HepG2 (cell line): Measurements from ENCODE around the gene REM2. TPM values are rescaled to one million over a fixed set of nuclear protein-coding genes. Genes with fewer than 3 reads are reported as not detected.
A peak's percentile ranks its signal among the peaks of the same experiment; 100 is the strongest.

Experiments
- ARHGAP35 ChIP-seq: sonication (generic); formaldehyde crosslinking; IDR thresholded peaks from 2 replicates; pipeline ENCODE4 v1.9.0; 2022; ENCODE audit warnings: mild to moderate bottlenecking, inconsistent platforms, moderate library complexity, missing genetic modification reagents, borderline replicate concordance
- EED ChIP-seq: sonication (generic); formaldehyde crosslinking; IDR thresholded peaks from 2 replicates; pipeline ENCODE4 v1.5.0; 2020; ENCODE audit warnings: mild to moderate bottlenecking, missing genetic modification reagents
- ETV6 ChIP-seq: sonication (generic); formaldehyde crosslinking; conservative IDR thresholded peaks from 2 replicates; pipeline ENCODE4 v1.4.0; 2020; ENCODE audit warnings: missing genetic modification reagents
- HOXA7 ChIP-seq: sonication (generic); formaldehyde crosslinking; IDR thresholded peaks from 2 replicates; pipeline ENCODE4 v1.8.1; 2022; ENCODE audit warnings: mild to moderate bottlenecking, missing genetic modification reagents, moderate library complexity
- LCORL ChIP-seq, 2 experiments: fragments of 450-650 bp in 1 of 2; sonication (generic) in 1 of 2; formaldehyde crosslinking in 1 of 2; IDR thresholded peaks; 2 replicates each; pipeline versions ENCODE4 v1.5.0 to v1.6.1; 2017 to 2020; ENCODE audit warnings: antibody characterized with exemption in 1 of 2, missing genetic modification reagents in 1 of 2
- MAFG ChIP-seq: sonication (generic); formaldehyde crosslinking; IDR thresholded peaks from 2 replicates; pipeline ENCODE4 v1.5.1; 2020; ENCODE audit warnings: mild to moderate bottlenecking, missing genetic modification reagents
- PBX2 ChIP-seq: IDR thresholded peaks from 2 replicates; pipeline ENCODE4 v1.6.1; 2016; ENCODE audit warnings: control low read depth
- POLR2A ChIP-seq, 2 experiments: IDR thresholded peaks; 2 replicates each; pipeline ENCODE4 v1.6.1; 2011; ENCODE audit warnings: low read depth in 2 of 2, low read length in 2 of 2, mild to moderate bottlenecking in 1 of 2, moderate library complexity in 1 of 2; ENCODE audit not compliant: insufficient read depth in 1 of 2
- RARA ChIP-seq: IDR thresholded peaks from 2 replicates; pipeline ENCODE4 v1.6.1; 2016; ENCODE audit warnings: missing genetic modification reagents, missing compliant biosample characterization
- RARG ChIP-seq: sonication (generic); formaldehyde crosslinking; IDR thresholded peaks from 2 replicates; pipeline ENCODE4 v1.4.0; 2020; ENCODE audit warnings: low read depth, mild to moderate bottlenecking, missing genetic modification reagents
- RBM39 ChIP-seq: fragments of 200-400 bp; formaldehyde crosslinking; IDR thresholded peaks from one replicate; pipeline ENCODE4 v1.6.1; 2018; ENCODE audit warnings: antibody characterized with exemption, mild to moderate bottlenecking, low read depth, low read length; ENCODE audit not compliant: poor library complexity, severe bottlenecking
- RXRA ChIP-seq: sonication (generic); formaldehyde crosslinking; IDR thresholded peaks from 2 replicates; pipeline ENCODE4 v1.5.1; 2020; ENCODE audit warnings: missing genetic modification reagents
- SAFB2 ChIP-seq: sonication (generic); formaldehyde crosslinking; IDR thresholded peaks from 2 replicates; pipeline ENCODE4 v1.5.1; 2020; ENCODE audit warnings: missing genetic modification reagents, low read depth, mild to moderate bottlenecking, borderline replicate concordance
- SP2 ChIP-seq: sonication (generic); formaldehyde crosslinking; IDR thresholded peaks from 2 replicates; pipeline ENCODE4 v1.5.1; 2020; ENCODE audit warnings: mild to moderate bottlenecking, missing genetic modification reagents
- ZNF510 ChIP-seq: sonication (generic); formaldehyde crosslinking; IDR thresholded peaks from 2 replicates; pipeline ENCODE4 v1.4.0; 2020; ENCODE audit warnings: low read depth, mild to moderate bottlenecking, missing genetic modification reagents
- ZNF572 ChIP-seq: sonication (generic); formaldehyde crosslinking; IDR thresholded peaks from 2 replicates; pipeline ENCODE4 v1.5.1; 2020; ENCODE audit warnings: mild to moderate bottlenecking, missing genetic modification reagents
- ZNF670 ChIP-seq: sonication (generic); formaldehyde crosslinking; IDR thresholded peaks from 2 replicates; pipeline ENCODE4 v1.8.0; 2022; ENCODE audit warnings: mild to moderate bottlenecking, missing genetic modification reagents, borderline replicate concordance
- polyA plus RNA-seq, 8 experiments: library from polyadenylated mRNA; depleted of rRNA in 3 of 8; stranded (reverse) in 7 of 8; unstranded in 1 of 8; fragments of >200 nt; fragmentation: Illumina TruSeq in 4 of 8; extraction: Trizol in 4 of 8; gene quantifications; 2 replicates each; pipeline versions ENCODE4 v1.2.1 to v1.2.3, GENCODE V29; 2011 to 2016; ENCODE audit warnings: low read depth in 4 of 8, missing spikeins in 1 of 8, mixed read lengths in 1 of 8; ENCODE audit not compliant: insufficient read depth in 1 of 8
- total RNA-seq, 5 experiments: library from RNA; depleted of rRNA; stranded (reverse); fragments of >200 nt; fragmentation: Illumina TruSeq; extraction: Trizol; gene quantifications; 2 replicates each; pipeline ENCODE4 v1.2.3, GENCODE V29; 2016; ENCODE audit warnings: low read depth in 1 of 5
- TF ChIP-seq, protein P1 (sequence below): sonication (generic); formaldehyde crosslinking; IDR thresholded peaks from 2 replicates; pipeline ENCODE4 v1.9.0; 2021; ENCODE audit warnings: mild to moderate bottlenecking, missing genetic modification reagents
- TF ChIP-seq, protein P2 (sequence below): sonication (generic); formaldehyde crosslinking; IDR thresholded peaks from 2 replicates; pipeline ENCODE4 v1.8.1; 2022; ENCODE audit warnings: mild to moderate bottlenecking, missing genetic modification reagents
- TF ChIP-seq, protein P3 (sequence below): sonication (generic); formaldehyde crosslinking; conservative IDR thresholded peaks from 2 replicates; pipeline ENCODE4 v1.8.0; 2022; ENCODE audit warnings: mild to moderate bottlenecking, moderate library complexity, missing genetic modification reagents

REM2 gene
- total and polyA plus RNA-seq, 2 of the 13 experiments (the other 11 are each of a cell fraction or from before 2014, with no cell fraction given), result 0.20 TPM; not detected in 1

- TF ChIP-seq, protein P1, sequence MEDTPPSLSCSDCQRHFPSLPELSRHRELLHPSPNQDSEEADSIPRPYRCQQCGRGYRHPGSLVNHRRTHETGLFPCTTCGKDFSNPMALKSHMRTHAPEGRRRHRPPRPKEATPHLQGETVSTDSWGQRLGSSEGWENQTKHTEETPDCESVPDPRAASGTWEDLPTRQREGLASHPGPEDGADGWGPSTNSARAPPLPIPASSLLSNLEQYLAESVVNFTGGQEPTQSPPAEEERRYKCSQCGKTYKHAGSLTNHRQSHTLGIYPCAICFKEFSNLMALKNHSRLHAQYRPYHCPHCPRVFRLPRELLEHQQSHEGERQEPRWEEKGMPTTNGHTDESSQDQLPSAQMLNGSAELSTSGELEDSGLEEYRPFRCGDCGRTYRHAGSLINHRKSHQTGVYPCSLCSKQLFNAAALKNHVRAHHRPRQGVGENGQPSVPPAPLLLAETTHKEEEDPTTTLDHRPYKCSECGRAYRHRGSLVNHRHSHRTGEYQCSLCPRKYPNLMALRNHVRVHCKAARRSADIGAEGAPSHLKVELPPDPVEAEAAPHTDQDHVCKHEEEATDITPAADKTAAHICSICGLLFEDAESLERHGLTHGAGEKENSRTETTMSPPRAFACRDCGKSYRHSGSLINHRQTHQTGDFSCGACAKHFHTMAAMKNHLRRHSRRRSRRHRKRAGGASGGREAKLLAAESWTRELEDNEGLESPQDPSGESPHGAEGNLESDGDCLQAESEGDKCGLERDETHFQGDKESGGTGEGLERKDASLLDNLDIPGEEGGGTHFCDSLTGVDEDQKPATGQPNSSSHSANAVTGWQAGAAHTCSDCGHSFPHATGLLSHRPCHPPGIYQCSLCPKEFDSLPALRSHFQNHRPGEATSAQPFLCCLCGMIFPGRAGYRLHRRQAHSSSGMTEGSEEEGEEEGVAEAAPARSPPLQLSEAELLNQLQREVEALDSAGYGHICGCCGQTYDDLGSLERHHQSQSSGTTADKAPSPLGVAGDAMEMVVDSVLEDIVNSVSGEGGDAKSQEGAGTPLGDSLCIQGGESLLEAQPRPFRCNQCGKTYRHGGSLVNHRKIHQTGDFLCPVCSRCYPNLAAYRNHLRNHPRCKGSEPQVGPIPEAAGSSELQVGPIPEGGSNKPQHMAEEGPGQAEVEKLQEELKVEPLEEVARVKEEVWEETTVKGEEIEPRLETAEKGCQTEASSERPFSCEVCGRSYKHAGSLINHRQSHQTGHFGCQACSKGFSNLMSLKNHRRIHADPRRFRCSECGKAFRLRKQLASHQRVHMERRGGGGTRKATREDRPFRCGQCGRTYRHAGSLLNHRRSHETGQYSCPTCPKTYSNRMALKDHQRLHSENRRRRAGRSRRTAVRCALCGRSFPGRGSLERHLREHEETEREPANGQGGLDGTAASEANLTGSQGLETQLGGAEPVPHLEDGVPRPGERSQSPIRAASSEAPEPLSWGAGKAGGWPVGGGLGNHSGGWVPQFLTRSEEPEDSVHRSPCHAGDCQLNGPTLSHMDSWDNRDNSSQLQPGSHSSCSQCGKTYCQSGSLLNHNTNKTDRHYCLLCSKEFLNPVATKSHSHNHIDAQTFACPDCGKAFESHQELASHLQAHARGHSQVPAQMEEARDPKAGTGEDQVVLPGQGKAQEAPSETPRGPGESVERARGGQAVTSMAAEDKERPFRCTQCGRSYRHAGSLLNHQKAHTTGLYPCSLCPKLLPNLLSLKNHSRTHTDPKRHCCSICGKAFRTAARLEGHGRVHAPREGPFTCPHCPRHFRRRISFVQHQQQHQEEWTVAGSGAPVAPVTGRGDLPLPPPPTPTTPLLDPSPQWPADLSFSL, result no peak
- TF ChIP-seq, protein P2, sequence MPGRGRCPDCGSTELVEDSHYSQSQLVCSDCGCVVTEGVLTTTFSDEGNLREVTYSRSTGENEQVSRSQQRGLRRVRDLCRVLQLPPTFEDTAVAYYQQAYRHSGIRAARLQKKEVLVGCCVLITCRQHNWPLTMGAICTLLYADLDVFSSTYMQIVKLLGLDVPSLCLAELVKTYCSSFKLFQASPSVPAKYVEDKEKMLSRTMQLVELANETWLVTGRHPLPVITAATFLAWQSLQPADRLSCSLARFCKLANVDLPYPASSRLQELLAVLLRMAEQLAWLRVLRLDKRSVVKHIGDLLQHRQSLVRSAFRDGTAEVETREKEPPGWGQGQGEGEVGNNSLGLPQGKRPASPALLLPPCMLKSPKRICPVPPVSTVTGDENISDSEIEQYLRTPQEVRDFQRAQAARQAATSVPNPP (CRISPR knock-in tag), result no peak
- TF ChIP-seq ZNF510 (CRISPR knock-in tag) (no peak), RARG (no peak), ETV6 (CRISPR knock-in tag) (no peak), RXRA (CRISPR knock-in tag) (no peak; the same call in 1 of the 2 replicates), MAFG (CRISPR knock-in tag) (no peak), ZNF670 (no peak), ARHGAP35 (no peak), POLR2A (IDR thresholded peaks at IDR 0.05; ENCODE audit: insufficient read depth in 1 of 2, low read depth in 2 of 2, low read length in 2 of 2) (no peak), RBM39 (no peak), EED (CRISPR knock-in tag) (no peak), ZNF572 (CRISPR knock-in tag) (no peak), RARA (no peak), PBX2 (no peak), HOXA7 (CRISPR knock-in tag) (no peak), SAFB2 (CRISPR knock-in tag) (no peak), SP2 (CRISPR knock-in tag) (no peak), LCORL (IDR thresholded peaks at IDR 0.05) (no peak), LCORL (CRISPR knock-in tag; IDR thresholded peaks at IDR 0.05) (peak; percentile 92)
- TF ChIP-seq, protein P3, sequence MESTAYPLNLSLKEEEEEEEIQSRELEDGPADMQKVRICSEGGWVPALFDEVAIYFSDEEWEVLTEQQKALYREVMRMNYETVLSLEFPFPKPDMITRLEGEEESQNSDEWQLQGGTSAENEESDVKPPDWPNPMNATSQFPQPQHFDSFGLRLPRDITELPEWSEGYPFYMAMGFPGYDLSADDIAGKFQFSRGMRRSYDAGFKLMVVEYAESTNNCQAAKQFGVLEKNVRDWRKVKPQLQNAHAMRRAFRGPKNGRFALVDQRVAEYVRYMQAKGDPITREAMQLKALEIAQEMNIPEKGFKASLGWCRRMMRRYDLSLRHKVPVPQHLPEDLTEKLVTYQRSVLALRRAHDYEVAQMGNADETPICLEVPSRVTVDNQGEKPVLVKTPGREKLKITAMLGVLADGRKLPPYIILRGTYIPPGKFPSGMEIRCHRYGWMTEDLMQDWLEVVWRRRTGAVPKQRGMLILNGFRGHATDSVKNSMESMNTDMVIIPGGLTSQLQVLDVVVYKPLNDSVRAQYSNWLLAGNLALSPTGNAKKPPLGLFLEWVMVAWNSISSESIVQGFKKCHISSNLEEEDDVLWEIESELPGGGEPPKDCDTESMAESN, result peak; percentile 32; the same call in 1 of the 2 replicates
These were observed 33.0 kb downstream of the REM2 start (continued) for GRCh38 chr14:22915886-22916521.
